GM12878 (cell line): ENCODE measurements around the gene TMEM168. TPM values are rescaled to one million over a fixed set of nuclear protein-coding genes. Genes with fewer than 3 reads are reported as not detected.

Source experiments
- ATAC-seq: fragments of 200-7000 bp; cut with Tn5 transposase; 3 replicates; pipeline ENCODE4 v1.9.1; 2020; ENCODE audit warnings: mild to moderate bottlenecking, moderate library complexity
- BruUV-seq: library from RNA; stranded (reverse); fragments of 400-500 nt; replicated peaks from 2 replicates; lab custom pipeline; 2021; lab: Mats Ljungman, UMichigan
- CTCF ChIA-PET: fragments of 300-600 bp; sonication (Branson Sonifier 250); formaldehyde crosslinking; extraction: SDS; loops from one replicate; lab custom pipeline; 2021; ENCODE audit warnings: inconsistent platforms; lab: Yijun Ruan, JAX
- POLR2A ChIA-PET: fragments of 350-600 bp; formaldehyde crosslinking; extraction: SDS; loops from one replicate; lab custom pipeline; 2021; ENCODE audit warnings: inconsistent platforms; lab: Charles Lee
- RAD21 ChIA-PET: fragments of 300-600 bp; sonication (Branson Sonifier 250); formaldehyde crosslinking; loops from one replicate; lab custom pipeline; 2023; ENCODE audit warnings: antibody characterized with exemption; ENCODE audit not compliant: unreplicated experiment; lab: Charles Lee
- SMC1A ChIA-PET: fragments of 300-600 bp; sonication (Branson Sonifier 250); formaldehyde crosslinking; loops from one replicate; lab custom pipeline; 2023; ENCODE audit not compliant: unreplicated experiment, uncharacterized antibody; lab: Charles Lee
- DNase-seq: peaks from one replicate; pipeline ENCODE4 v3.0.0-alpha.2; 2011; ENCODE audit warnings: low read depth, low spot score
- FAIRE-seq: peaks from 3 replicates; lab custom pipeline; 2011; peaks lifted over from hg19 to GRCh38; lab: Jason Lieb, UNC
- H2AFZ ChIP-seq: 2 replicates; pipeline ENCODE4 v1.6.0; 2011; ENCODE audit warnings: low read depth, low read length, control low read depth; ENCODE audit not compliant: control insufficient read depth
- H3K27ac ChIP-seq: 2 replicates; pipeline ENCODE4 v1.5.1; 2011; ENCODE audit warnings: control low read depth; ENCODE audit not compliant: control insufficient read depth, insufficient read depth
- H3K27me3 ChIP-seq, 2 experiments: replicated peaks in 1 of 2; 2 replicates each; pipeline versions ENCODE4 v1.6.0 to v1.6.1; 2011; ENCODE audit warnings: low read length in 1 of 2; ENCODE audit not compliant: control insufficient read depth in 2 of 2, insufficient read depth in 2 of 2
- H3K36me3 ChIP-seq, 2 experiments: 2 replicates each; pipeline ENCODE4 v1.5.1; 2011; ENCODE audit warnings: low read length in 1 of 2; ENCODE audit not compliant: control insufficient read depth in 2 of 2, insufficient read depth in 2 of 2
- H3K4me1 ChIP-seq: 2 replicates; pipeline ENCODE4 v1.6.1; 2011; ENCODE audit warnings: mild to moderate bottlenecking, low read length, moderate library complexity, mixed read lengths; ENCODE audit not compliant: control insufficient read depth, insufficient read depth
- H3K4me2 ChIP-seq: 2 replicates; pipeline ENCODE4 v1.6.0; 2011; ENCODE audit warnings: control low read depth; ENCODE audit not compliant: control insufficient read depth, insufficient read depth
- H3K4me3 ChIP-seq: fragments of 200-600 bp; sonication (generic); 2 replicates; pipeline ENCODE4 v1.5.1; 2016
- H3K79me2 ChIP-seq: 2 replicates; pipeline ENCODE4 v1.6.0; 2011; ENCODE audit warnings: low read length; ENCODE audit not compliant: control insufficient read depth, insufficient read depth
- H3K9ac ChIP-seq: 2 replicates; pipeline ENCODE4 v1.8.0; 2011; ENCODE audit warnings: low read length, control low read depth, mixed read lengths; ENCODE audit not compliant: control insufficient read depth, insufficient read depth
- H3K9me3 ChIP-seq: replicated peaks from 3 replicates; pipeline ENCODE4 v1.5.1; 2011; ENCODE audit warnings: mild to moderate bottlenecking, low read length; ENCODE audit not compliant: control insufficient read depth, insufficient read depth
- H4K20me1 ChIP-seq: 2 replicates; pipeline ENCODE4 v1.6.0; 2011; ENCODE audit not compliant: control insufficient read depth, insufficient read depth
- ATF3 ChIP-seq: IDR thresholded peaks from 2 replicates; pipeline ENCODE4 v1.6.1; 2011; ENCODE audit warnings: low read depth, mild to moderate bottlenecking, low read length, moderate library complexity, borderline replicate concordance; ENCODE audit errors: extremely low read depth
- BCL11A ChIP-seq: IDR thresholded peaks from 2 replicates; pipeline ENCODE4 v1.6.1; 2011; ENCODE audit warnings: low read depth, low read length
- CBX3 ChIP-seq: fragments of 200-600 bp; sonication (generic); IDR thresholded peaks from 2 replicates; pipeline ENCODE4 v1.6.1; 2016; ENCODE audit warnings: low read depth, borderline replicate concordance
- CREB1 ChIP-seq: IDR thresholded peaks from 2 replicates; pipeline ENCODE4 v1.6.1; 2012; ENCODE audit warnings: low read depth, mild to moderate bottlenecking, inconsistent platforms
- FOXM1 ChIP-seq: IDR thresholded peaks from 2 replicates; pipeline ENCODE4 v1.6.1; 2012; ENCODE audit warnings: low read depth, mild to moderate bottlenecking, inconsistent platforms, low read length, moderate library complexity
- IKZF1 ChIP-seq: fragments of 450-650 bp; conservative IDR thresholded peaks from 2 replicates; pipeline ENCODE4 v1.6.1; 2017; ENCODE audit warnings: antibody characterized with exemption, mild to moderate bottlenecking
- IRF4 ChIP-seq: IDR thresholded peaks from 2 replicates; pipeline ENCODE4 v1.6.1; 2011; ENCODE audit warnings: low read depth, low read length
- JUNB ChIP-seq: IDR thresholded peaks from 2 replicates; pipeline ENCODE4 v1.6.1; 2016; ENCODE audit warnings: antibody characterized with exemption, mild to moderate bottlenecking
- MEF2B ChIP-seq: fragments of 450-650 bp; IDR thresholded peaks from 2 replicates; pipeline ENCODE4 v1.6.1; 2018; ENCODE audit warnings: mild to moderate bottlenecking, moderate library complexity; ENCODE audit not compliant: partially characterized antibody, poor library complexity, severe bottlenecking
- NR2C1 ChIP-seq: fragments of 450-650 bp; IDR thresholded peaks from 2 replicates; pipeline ENCODE4 v1.6.1; 2017; ENCODE audit warnings: antibody characterized with exemption, mild to moderate bottlenecking, moderate library complexity
- PBX3 ChIP-seq: IDR thresholded peaks from 2 replicates; pipeline ENCODE4 v1.6.1; 2011; ENCODE audit warnings: mild to moderate bottlenecking, low read depth, low read length, moderate library complexity; ENCODE audit not compliant: insufficient replicate concordance
- RAD21 ChIP-seq: IDR thresholded peaks from 2 replicates; pipeline ENCODE4 v1.6.1; 2011; ENCODE audit warnings: mild to moderate bottlenecking, low read depth, low read length, moderate library complexity; ENCODE audit not compliant: insufficient read depth
- RAD51 ChIP-seq: fragments of 450-650 bp; IDR thresholded peaks from 2 replicates; pipeline ENCODE4 v1.6.1; 2016; ENCODE audit warnings: moderate library complexity, mild to moderate bottlenecking, inconsistent platforms
- RELA ChIP-seq: fragments of 450-650 bp; IDR thresholded peaks from 2 replicates; pipeline ENCODE4 v1.8.0; 2014; ENCODE audit warnings: borderline replicate concordance; ENCODE audit not compliant: partially characterized antibody
- RELB ChIP-seq: fragments of 450-650 bp; IDR thresholded peaks from 2 replicates; pipeline ENCODE4 v1.6.1; 2017; ENCODE audit warnings: low read depth, mild to moderate bottlenecking, moderate library complexity
- SPI1 ChIP-seq: IDR thresholded peaks from 2 replicates; pipeline ENCODE4 v1.6.1; 2011; ENCODE audit warnings: low read depth, mild to moderate bottlenecking, low read length, moderate library complexity, borderline replicate concordance; ENCODE audit not compliant: insufficient read depth
- YBX1 ChIP-seq: fragments of 450-650 bp; IDR thresholded peaks from 2 replicates; pipeline ENCODE4 v1.6.1; 2016; ENCODE audit warnings: antibody characterized with exemption
- ZBTB40 ChIP-seq: fragments of 450-650 bp; IDR thresholded peaks from 2 replicates; pipeline ENCODE4 v1.6.1; 2016; ENCODE audit warnings: mild to moderate bottlenecking, moderate library complexity, borderline replicate concordance
- ZSCAN29 ChIP-seq: fragments of 450-650 bp; IDR thresholded peaks from 2 replicates; pipeline ENCODE4 v1.6.1; 2017; ENCODE audit warnings: mild to moderate bottlenecking, moderate library complexity
- ZZZ3 ChIP-seq: IDR thresholded peaks from 2 replicates; pipeline ENCODE4 v1.6.1; 2011; ENCODE audit warnings: low read depth; ENCODE audit not compliant: control insufficient read depth, insufficient read length
- WGBS: methylation state at CpG from one replicate; pipeline ENCODE4 v1.1.6; 2016; ENCODE audit warnings: low lambda C conversion rate; ENCODE audit not compliant: insufficient replicate concordance, insufficient coverage; ENCODE audit errors: missing lambda C conversion rate; 5-methylcytosine and 5-hydroxymethylcytosine counted together
- in situ Hi-C: fragments of 300-500 bp; cut with MboI; formaldehyde crosslinking; loops from 9 replicates; pipeline ENCODE4 v1.14.3; 2018; ENCODE audit warnings: mixed read lengths
- intact Hi-C: fragments of 100-400 bp; cut with micrococcal nuclease; formaldehyde crosslinking; loops from one replicate; pipeline ENCODE4 v1.14.2; 2022; ENCODE audit not compliant: unreplicated experiment
- polyA plus RNA-seq, 11 experiments: library from polyadenylated mRNA; depleted of rRNA in 4 of 11; unstranded in 6 of 11; stranded (reverse) in 5 of 11; fragments of >200 nt; fragmentation: Nextera tagmentation in 4 of 11; fragmentation: Illumina TruSeq in 1 of 11; extraction: Ambion mirVana in 4 of 11; extraction: Trizol in 1 of 11; gene quantifications; 1 replicate in 1 of 11; 2 replicates in 10 of 11; pipeline versions ENCODE4 v1.2.1 to v1.2.3, GENCODE V29; 2011 to 2016; ENCODE audit warnings: inconsistent platforms in 2 of 11, missing spikeins in 2 of 11, low read depth in 1 of 11
- total RNA-seq, 4 experiments: library from RNA; depleted of rRNA in 3 of 4; stranded (reverse); fragments of >200 nt in 3 of 4; fragmentation: Illumina TruSeq in 1 of 4; extraction: Trizol in 1 of 4; gene quantifications; 2 replicates each; pipeline versions ENCODE4 v1.2.1 to v1.2.3, GENCODE V29; 2013 to 2021

TMEM168 gene
- total and polyA plus RNA-seq, 10 of the 15 experiments (the other 5 are each of a cell fraction or from before 2014, with no cell fraction given), result 9.1 to 44.2 (median 19.8) TPM

GRCh38 chr7:112800486-112800885 lies 10.3 kb upstream of the TMEM168 start:
- POLR2A ChIA-PET, result no interaction called here
- intact Hi-C loops (no loop called here), in situ Hi-C loops (no loop called here)
- DNase-seq, result no peak
- CTCF ChIA-PET, result interaction anchor here (2.4 kb wide), 1 partner anchor 10 kb away, joined by 7 read pairs; no protein-coding TSS in a partner anchor
- H3K4me1 ChIP-seq, result no peaks in the 10 kb centered on the region
- ATAC-seq, result no peak
- SMC1A ChIA-PET, result no interaction called here
- H4K20me1 ChIP-seq, result no peaks in the 10 kb centered on the region
- H3K27ac ChIP-seq, result no peak overlapping the region
- no peak overlapping the region for H2AFZ ChIP-seq
- no peak overlapping the region for H3K4me2 ChIP-seq
- H3K79me2 ChIP-seq, result no peaks in the 10 kb centered on the region
- H3K9ac ChIP-seq, result no peak overlapping the region
- TF ChIP-seq YBX1, result no peak
- no peak for TF ChIP-seq SPI1
- TF ChIP-seq ZBTB40, result no peak
- no peak for TF ChIP-seq CBX3
- no peak for TF ChIP-seq ATF3
- no peak for TF ChIP-seq RELA
- TF ChIP-seq FOXM1, result no peak
- TF ChIP-seq RAD51, result no peak
- TF ChIP-seq CREB1, result no peak
- no peak for TF ChIP-seq JUNB
- no peak for TF ChIP-seq ZZZ3
- TF ChIP-seq IKZF1, result no peak
- TF ChIP-seq ZSCAN29, result no peak
- no peak for TF ChIP-seq IRF4
- TF ChIP-seq NR2C1, result no peak
- TF ChIP-seq MEF2B, result no peak
- TF ChIP-seq PBX3, result no peak
- no peak for TF ChIP-seq RELB
- TF ChIP-seq BCL11A, result no peak
- TF ChIP-seq RAD21, result no peak
- no peak overlapping the region for H3K4me3 ChIP-seq
- H3K36me3 ChIP-seq, result no peaks in the 10 kb centered on the region
- H3K27me3 ChIP-seq, result no peaks in the 10 kb centered on the region
- FAIRE-seq, result no peak
- no peaks in the 10 kb centered on the region for H3K9me3 ChIP-seq
- RAD21 ChIA-PET, result no interaction called here
- no TSS peak for BruUV-seq
- 53% methylated on average over 2 of the region's 2 CpGs for WGBS
